GM19324 (cell line): ENCODE data around the gene SNX18.
"Not testable (repeated sequence)": the region's sequence is repeated elsewhere in the genome, so short reads cannot be mapped to it uniquely, and the experiment has no call there.

ENCODE experiments used
- ATAC-seq: cut with Tn5 transposase; IDR thresholded peaks from one replicate; pipeline ENCODE4 v1.9.1; 2021; ENCODE audit warnings: mild to moderate bottlenecking, moderate library complexity; ENCODE audit not compliant: unreplicated experiment, low FRiP score

Gene SNX18

DNA sequence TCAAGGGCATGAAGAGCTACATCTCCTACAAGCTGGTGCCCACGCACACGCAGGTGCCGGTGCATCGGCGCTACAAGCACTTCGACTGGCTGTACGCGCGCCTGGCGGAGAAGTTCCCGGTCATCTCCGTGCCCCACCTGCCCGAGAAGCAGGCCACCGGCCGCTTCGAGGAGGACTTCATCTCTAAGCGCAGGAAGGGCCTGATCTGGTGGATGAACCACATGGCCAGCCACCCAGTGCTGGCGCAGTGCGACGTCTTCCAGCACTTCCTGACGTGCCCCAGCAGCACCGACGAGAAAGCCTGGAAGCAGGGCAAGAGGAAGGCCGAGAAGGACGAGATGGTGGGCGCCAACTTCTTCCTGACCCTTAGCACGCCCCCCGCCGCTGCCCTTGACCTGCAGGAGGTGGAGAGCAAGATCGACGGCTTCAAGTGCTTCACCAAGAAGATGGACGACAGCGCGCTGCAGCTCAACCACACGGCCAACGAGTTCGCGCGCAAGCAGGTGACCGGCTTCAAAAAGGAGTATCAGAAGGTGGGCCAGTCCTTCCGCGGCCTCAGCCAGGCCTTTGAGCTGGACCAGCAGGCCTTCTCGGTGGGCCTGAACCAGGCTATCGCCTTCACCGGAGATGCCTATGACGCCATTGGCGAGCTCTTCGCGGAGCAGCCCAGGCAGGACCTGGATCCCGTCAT, 1.4 kb downstream of the SNX18 start:
- ATAC-seq = no peak

DNA sequence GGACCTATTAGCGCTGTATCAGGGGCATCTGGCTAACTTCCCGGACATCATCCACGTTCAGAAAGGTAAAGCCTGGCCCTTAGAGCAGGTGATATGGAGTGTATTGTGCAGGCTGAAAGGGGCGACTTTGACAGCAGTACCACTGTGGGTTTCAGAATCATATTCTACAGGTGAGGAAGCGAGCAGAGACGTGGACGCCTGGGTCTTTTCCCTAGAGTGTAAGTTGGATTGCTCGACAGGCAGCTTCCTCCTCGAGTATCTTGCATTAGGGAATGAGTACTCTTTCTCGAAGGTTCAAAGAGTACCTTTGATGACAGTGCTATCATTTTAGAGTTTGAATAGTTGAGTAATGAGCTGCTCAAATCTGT, 1.9 kb downstream of the SNX18 start:
- ATAC-seq = no peak

DNA sequence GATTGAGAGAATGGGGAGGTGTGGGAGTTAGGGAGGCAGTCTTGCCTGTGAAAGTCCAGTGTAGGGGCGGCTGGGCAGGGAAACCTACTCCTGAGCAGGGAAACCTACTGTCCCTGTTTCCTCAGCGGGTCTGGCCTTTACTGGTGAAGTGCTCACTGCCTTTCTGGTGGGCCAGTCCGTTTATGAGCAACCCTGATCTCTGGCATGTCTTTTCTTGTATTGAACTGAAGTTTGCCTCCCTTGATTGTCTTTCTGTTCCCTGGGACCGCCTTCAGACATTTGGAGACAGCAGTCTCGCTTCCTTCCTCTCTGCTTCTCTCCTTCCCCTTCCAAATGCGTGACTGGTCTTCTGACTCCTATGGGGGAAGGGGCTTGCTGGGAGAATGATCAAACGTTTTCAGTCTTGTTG, 2.9 kb downstream of the SNX18 start:
- no peak for ATAC-seq

DNA sequence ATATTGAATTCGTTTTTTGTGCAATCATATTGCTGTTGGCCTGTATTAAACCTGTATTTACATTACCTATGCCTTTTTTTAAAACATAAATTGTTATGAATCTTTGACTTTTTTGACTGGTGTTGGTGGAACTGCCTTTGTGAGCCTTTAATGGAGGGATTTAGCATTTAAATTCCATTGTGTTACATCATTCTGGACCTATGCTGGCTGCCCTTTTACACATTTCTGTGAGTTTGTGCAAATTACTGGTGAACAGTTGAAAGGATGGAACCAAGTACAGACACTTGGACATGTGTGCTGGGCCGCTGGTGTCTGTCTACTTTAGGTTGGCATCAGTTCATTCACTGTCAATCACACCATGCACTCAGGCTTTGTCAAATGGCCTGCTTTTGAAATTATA, 3.4 kb downstream of the SNX18 start:
- no peak for ATAC-seq

DNA sequence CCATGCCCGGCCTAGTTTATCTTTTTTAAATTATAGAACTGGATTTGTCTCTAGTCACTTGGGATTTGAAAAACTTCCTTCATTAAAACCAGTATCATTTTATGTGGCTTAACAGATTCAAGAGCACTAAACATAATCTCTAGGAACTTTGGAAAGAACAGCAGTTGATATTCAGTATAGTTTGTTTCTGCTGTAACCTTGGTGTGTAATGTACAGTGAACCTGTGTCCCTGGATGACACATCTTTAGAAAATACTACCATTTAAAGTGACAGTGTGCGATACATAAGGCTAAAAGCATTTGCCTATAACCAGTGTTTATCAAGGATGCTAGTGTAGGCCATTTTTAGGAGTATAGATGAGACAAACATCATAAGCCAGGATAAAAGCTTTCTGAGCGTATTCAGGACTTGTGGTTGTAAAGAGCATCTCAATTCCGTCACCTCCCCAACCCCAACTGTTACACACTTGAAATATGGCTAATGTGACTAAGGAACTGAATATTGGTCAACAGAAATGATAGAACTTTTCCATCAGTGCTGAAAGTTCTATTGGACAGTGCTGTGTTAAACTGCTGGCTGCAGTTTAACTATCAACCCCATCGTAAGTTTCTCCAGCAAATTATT, 4.4 kb downstream of the SNX18 start:
- no peak for ATAC-seq

DNA sequence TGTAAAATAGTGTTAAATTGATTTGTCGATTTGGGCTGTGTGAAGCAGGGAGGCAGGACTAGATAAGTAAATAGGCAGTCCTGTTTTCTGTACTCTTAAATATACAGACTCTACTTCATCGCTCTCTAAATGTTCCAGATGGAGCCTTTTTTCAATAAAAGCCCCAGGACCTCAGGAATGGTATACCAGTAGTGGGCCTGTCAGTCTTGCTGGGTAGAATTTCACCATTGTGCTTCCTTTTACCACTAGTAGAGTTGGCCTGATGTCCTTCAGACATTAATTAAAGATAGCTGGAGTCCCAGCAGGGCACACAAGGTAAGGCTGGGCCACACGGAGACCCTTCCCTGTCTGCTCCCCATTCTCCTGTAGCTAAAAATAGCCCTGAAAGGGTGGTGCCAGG, 6.0 kb downstream of the SNX18 start:
- no peak for ATAC-seq

DNA sequence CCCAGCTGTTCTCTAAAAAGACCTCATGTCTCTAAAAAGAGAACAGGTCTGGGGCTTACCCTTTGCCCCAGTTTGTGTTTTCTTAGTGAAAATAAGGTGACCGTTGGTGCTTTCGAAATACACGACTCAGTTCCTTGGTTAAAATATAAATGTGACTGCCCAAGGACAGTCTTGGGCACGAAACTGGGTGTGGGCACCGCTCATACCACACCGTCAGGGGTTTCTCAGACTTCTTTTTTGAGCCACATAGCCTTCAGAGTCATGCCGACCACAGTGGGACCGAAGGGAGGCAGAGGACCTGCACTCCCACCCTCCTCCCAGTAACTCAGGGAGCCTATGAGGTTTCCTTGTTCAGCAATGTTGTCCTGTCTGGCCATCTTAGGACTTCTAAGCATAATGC, 6.5 kb downstream of the SNX18 start:
- no peak for ATAC-seq

DNA sequence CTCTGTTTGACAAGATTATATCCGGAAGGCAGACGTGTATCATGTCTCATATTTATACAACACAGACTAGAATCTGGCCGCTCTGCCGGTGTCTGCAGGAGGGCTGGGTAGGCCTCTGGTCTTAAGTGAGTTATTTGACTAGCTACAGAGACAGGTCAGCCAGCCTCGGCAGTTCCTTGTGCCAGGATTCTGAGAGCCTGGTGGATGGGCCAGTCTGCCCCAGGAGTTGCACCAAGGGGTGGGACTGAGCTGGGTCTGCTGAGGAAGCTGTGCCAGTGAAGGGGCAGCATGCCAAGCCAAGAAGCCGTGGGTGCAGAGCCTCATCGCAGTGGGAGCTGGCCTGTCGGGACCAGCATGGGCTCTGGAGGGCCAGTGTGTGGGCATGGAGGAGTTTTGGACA, 7.1 kb downstream of the SNX18 start:
- no peak for ATAC-seq

DNA sequence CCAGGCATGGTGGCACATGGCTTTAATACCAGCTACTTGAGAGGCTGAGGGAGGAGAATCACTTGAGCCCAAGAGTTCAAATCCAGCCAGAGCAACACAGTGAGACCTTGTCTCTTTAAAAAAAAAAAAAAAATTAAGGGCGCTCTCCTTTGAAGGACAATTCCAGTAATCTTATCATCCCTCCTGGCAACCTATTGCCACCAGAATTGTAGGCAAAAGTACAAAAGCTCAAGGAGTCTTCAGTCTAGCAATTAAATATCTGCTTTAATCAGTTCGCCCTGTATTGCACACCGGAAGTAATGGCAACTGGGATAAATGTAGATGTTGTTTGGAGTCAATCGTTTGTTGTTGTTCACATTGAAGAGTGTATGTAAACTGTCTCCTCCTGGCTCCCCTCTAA, 7.7 kb downstream of the SNX18 start:
- no peak for ATAC-seq

DNA sequence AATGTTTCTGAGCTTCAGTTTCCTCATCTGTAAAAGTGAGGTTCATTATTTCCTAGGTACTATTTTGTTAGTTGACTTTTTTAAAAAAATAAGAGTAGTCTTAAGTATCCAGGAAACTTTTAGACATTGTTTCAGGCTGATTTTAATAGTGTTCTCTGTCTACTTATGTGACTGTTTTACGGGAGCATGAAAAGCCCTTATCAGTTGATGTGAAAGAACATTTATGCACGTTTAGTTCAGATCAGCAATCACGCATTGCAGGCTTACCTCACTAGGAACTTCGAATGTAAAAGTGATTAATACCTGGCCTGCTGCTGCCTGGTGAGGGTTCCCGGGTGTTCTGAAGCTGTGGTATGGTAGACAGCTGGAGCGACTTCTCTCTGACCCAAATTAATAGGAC, 8.1 kb downstream of the SNX18 start:
- ATAC-seq = no peak

DNA sequence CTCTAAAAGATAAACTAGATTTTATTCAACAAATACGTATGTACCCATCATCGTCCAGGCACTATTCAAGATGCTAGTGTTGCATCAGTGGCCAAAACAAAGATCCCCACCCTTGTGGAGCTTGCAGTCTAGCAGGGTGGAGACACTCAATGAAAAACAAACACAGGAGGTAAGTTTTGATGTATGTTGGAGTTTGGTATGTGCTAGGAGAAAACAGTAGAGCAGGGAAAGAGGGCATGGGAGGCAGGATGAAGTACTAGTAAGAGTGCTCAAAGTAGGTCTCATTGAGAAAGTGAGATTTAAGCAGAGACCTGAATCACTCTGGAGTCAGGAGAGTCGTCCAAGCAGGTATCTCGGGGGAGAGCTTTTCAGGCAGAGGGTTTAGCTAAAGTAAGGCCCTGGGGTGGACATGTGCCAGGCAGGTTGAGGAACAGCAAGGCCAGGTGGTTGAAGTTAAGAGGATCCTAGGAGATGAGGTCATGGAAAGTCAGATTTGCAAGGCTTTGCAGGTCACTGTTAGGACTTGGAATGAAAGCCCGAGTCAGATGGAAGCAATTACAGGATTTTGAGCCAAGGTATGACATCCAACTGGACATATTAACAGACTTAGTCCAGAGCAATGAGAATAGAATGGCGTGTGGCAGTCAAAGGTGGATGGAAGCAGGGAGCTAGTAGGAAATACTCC, 9.2 kb downstream of the SNX18 start:
- no peak for ATAC-seq

DNA sequence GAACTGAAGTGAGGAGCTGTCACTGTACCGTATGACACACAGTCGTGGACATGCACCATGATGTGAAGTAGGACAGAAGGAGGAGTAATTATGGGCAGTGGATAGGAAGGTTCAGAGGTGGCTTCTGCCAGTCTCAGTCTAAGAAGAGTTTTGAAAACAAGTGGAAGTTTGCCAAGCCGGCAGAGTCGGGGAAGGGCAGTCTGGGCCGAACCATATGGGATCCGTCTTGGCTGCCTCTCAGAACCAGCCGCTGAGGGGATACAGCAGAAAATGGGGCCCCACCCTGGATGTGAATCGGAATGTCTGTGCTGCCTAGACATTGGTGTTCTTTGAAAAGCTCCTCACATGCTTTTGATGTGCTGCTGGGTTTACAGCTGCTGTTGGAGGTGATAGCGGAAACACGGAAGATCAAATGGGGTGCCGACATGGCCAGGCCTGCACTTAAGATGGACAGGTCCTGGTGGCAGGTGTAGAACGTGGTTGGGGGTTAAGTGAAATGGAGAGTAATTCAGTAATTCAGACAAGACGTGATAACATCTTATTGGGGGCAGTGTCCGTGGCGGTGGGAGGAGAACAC, 11.2 kb downstream of the SNX18 start:
- no peak for ATAC-seq

DNA sequence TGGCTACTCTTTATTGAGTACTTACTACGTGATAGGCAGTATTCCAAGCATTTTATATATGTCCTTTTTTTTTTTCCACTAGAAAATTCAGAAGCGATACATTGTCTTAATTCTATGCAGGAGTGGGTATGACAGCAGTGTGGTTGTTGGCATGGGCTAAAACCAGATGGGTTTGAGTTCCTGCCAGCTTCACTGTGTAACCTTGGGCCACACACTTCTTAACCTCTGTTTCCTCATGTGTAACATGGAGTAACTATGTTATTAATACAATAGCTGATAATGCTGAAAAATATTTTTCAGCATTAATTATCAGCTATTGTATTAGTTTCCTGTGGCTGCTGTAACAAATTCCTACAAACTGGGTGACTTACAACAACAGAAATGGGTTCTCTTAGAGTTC, 12.0 kb downstream of the SNX18 start:
- no peak for ATAC-seq

DNA sequence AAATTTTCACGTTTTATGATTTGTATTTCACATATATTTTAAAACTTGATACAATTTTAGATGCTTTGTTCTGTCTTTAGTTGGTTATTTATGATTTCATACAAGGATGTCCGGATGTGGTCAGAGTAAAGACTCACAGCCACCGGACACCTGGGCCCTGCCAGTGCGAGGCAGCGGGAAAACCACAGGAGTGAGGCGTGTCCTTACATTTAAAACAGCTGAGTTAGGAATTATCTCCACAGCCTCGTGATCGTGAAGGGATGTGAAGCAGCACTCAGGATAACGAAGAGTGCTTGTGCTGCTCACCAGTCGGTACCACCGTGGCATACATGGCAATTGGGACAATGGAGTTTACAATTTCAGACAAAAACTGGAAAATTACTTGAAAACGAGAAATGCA, 14.0 kb downstream of the SNX18 start:
- ATAC-seq = no peak

DNA sequence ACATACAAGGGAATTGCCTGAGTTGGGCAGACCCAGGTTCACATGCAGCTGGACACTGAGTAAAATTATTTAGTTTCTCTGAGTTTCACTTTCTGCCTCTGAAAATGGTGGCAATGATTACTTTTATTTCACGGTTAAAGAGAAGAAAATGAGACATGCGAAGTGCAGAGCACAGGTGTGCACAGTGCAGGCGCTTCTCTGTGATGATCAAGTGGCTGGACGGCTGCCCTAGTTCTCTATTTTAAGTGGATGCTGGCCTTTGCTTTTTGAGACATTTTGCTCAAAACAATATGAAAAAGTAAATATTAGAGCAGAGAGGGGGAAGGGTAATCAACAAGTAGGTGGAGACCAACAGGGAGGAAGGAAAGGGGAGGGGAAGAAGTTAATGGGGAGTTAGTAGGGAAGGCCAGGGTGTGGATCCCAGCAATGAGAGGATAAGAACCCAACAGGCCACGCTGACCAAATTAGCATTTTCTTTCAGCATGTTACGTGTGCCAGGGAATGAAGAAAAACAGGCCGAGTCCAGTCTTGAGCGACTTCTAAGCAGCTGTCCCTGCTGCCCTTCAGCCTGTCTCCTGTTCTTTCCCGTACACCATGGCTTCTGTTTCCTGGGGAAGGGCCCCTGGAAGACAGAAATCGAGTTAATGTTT, 16.1 kb downstream of the SNX18 start:
- ATAC-seq = no peak

DNA sequence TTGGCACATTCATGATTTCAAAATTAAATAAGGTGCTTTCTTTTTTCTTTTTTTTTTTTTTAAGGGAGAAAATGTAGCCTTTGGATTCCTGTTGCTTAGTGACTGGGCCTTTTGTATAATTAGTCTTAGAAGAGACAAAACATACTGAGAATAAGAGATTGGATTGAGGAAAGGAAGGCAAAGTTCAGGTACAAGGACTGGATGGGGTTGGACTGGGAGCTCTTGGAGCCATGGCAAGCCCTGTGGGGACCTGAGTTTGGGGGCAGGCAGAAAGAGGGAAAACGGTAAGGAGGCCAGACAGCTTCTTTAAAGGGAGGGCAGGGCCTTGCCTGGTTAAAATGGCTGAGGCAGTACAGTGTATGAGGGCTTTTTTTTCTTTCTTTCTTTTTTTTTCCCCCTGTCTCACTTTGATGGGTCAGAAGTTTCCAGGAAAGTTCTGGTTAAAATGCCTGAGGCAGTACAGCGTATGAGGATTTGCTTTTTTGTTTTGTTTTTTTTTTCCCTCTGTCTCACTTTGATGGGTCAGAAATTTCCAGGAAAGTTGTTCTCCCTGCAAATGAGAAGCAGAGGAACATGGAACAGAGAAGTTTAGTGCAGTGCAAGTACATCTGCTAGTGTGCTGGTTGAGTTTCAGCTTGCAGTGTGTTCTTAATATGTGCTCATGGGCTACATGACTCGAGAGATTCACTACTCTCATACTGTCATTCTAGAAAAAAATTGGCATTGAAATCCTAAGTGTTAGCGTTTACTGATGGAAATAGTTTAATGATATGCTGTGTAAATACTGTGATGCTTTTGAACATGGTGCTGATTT, 16.8 kb downstream of the SNX18 start:
- ATAC-seq = no peak

DNA sequence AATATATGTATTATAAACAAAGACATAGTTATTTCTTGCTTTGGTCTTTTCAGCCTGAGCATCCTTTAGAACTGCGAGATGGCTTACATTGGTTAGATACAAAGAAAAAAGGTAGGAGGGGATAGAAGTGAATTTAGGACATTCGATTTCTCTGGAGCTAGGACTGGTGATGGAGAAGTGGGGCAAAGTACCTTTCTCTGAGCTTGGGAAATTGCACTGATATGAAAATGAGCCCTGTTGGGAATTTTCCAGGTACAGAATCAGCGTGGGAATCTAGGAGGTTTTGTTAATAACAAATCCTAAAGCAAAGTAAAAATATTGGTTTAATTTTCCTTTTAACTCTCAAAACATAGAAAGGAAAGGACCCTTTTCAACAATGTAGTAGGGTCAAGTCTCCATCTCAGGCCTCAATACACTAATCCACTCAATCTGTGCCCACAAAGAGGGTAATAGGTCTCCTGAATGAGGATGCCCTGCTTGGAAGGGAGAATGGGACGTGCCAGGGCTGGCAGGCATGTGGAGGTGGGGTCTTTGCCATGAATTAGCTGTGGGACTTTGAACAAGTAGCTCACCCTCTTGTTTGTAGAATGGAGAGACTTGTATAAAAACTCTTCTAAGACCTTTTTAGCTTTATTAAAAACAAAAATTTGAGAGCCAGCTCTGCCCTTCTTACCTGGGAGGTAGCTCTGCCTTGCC, 17.7 kb downstream of the SNX18 start:
- no peak for ATAC-seq

DNA sequence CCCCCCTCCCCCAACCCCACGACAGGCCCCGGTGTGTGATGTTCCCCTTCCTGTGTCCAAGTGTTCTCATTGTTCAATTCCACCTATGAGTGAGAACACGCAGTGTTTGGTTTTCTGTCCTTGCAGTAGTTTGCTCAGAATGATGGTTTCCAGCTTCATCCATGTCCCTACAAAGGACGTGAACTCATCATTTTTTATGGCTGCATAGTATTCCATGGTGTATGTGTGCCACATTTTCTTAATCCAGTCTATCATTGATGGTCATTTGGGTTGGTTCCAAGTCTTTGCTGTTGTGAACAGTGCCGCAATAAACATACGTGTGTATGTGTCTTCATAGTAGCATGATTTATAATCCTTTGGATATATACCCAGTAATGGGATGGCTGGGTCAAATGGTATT, 18.8 kb downstream of the SNX18 start:
- not testable (repeated sequence) for ATAC-seq

DNA sequence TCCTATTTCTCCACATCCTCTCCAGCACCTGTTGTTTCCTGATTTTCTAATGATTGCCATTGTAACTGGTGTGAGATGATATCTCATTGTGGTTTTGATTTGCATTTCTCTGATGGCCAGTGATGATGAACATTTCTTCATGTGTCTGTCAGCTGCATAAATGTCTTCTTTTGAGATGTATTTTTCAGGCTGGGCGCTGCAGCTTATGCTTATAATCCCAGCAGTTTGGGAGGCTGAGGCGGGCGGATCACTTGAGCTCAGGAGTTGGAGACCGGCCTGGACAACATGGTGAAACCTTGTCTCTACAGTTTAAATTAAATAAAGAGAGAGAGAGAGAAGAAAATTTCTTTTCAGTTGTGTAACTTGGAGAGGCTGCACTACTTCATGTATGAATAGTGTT, 19.3 kb downstream of the SNX18 start:
- not testable (repeated sequence) for ATAC-seq

DNA sequence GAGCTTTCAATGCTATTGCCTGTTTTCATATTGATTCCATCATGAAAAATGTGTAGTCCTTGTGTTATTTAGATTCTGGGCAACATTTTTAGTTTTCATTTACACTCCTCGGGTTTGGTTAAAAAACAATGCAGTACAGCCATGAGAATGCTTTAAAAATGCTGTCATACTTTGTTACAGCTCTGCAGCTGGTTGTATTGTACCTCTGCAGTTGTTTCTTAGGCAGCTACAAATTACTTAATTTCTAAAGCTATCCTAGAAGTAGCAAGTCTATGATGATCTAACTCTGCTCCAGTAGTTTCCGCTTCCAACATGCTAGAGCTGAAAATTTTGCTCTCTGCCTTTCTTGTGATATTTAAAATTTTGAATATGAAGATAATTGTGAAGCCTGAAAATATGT, 20.2 kb downstream of the SNX18 start:
- no peak for ATAC-seq
